Transverse colon (tissue), 4 donors: ENCODE results near the gene INCA1. TPM values are rescaled to one million over a fixed set of nuclear protein-coding genes. Genes with fewer than 3 reads are reported as not detected.

ENCODE experiments used
- DNase-seq: peaks from one replicate; pipeline ENCODE4 v3.0.0-alpha.2; 2019
- H3K27ac ChIP-seq, 4 donors: fragments of 200-600 bp; sonication (generic); 2 replicates each; pipeline ENCODE4 v1.5.1; 2016 to 2018; ENCODE audit warnings: inconsistent platforms in 4 of 4
- H3K27me3 ChIP-seq: fragments of 200-600 bp; sonication (generic); 2 replicates; pipeline ENCODE4 v1.5.1; 2017; ENCODE audit warnings: inconsistent platforms
- H3K36me3 ChIP-seq, 4 donors: fragments of 200-600 bp; sonication (generic); 2 replicates each; pipeline ENCODE4 v1.5.1; 2017 to 2019; ENCODE audit warnings: inconsistent platforms in 4 of 4
- H3K4me1 ChIP-seq, 4 donors: fragments of 200-600 bp; sonication (generic); 2 replicates each; pipeline ENCODE4 v1.5.1; 2017 to 2020; ENCODE audit warnings: inconsistent platforms in 4 of 4
- H3K4me3 ChIP-seq, 4 donors: fragments of 200-600 bp; sonication (generic); 1 replicate in 1 of 4; 2 replicates in 3 of 4; pipeline versions ENCODE4 v1.5.1 to v1.6.1; 2017 to 2019; ENCODE audit warnings: inconsistent platforms in 4 of 4
- H3K9me3 ChIP-seq, 2 donors: fragments of 200-600 bp; sonication (generic); 2 replicates each; pipeline ENCODE4 v1.5.1; 2017 to 2019; ENCODE audit warnings: inconsistent platforms in 2 of 2
- CTCF ChIP-seq, 5 experiments: fragments of 200-600 bp in 3 of 5; fragments of 450-650 bp in 2 of 5; sonication (generic) in 3 of 5; IDR thresholded peaks; 1 replicate in 2 of 5; 2 replicates in 3 of 5; pipeline ENCODE4 v1.5.1; 2016 to 2017; ENCODE audit warnings: antibody characterized with exemption in 5 of 5, inconsistent platforms in 3 of 5, mild to moderate bottlenecking in 2 of 5, moderate library complexity in 1 of 5
- EP300 ChIP-seq: sonication (generic); formaldehyde crosslinking; IDR thresholded peaks from one replicate; pipeline ENCODE4 v1.6.1; 2017; ENCODE audit warnings: antibody characterized with exemption, low read depth
- WGBS, 2 donors: methylation state at CpG; one replicate each; pipeline ENCODE4 v1.1.5; 2018; ENCODE audit warnings: low coverage in 1 of 2; 5-methylcytosine and 5-hydroxymethylcytosine counted together
- in situ Hi-C, 4 donors: fragments of 200-750 bp; cut with MboI; loops; one replicate each; pipeline versions ENCODE4 v1.15.0 to v1.15.1; 2017; ENCODE audit warnings: low sequenced_read_pairs in 3 of 4, low pct_ligation_motif_present in 1 of 4, low pct_unique_long_range_greater_than_20kb in 1 of 4
- intact Hi-C: fragments of 100-400 bp; cut with DNase I; formaldehyde crosslinking; loops from one replicate; pipeline ENCODE4 v1.15.1; 2023; ENCODE audit warnings: low total_unique reads
- small RNA-seq, 4 donors: library from RNA; depleted of rRNA; stranded (forward); fragments of <200 nt; gene quantifications; one replicate each; pipeline ENCODE3, GENCODE V24; 2016
- total RNA-seq, 4 donors: library from RNA; depleted of rRNA; stranded (reverse); fragments of >200 nt; gene quantifications; one replicate each; pipeline ENCODE4 v1.1.0, GENCODE V29; 2016

INCA1 gene
- total RNA-seq, 4 donors from 2014 or later, result 1.8 to 2.2 TPM; not detected in 2

- in situ Hi-C loops (no loop called here), intact Hi-C loops (loop anchor here (10.0 kb wide), 1 partner anchor 46 kb away; the partner anchor contains the start of gene CAMTA2)
- no peak for DNase-seq
- Histone ChIP-seq H3K4me1 (peaks cover 30 to 54% (median 32%) of the 10 kb centered on the region in 4 donors), H3K36me3 (peaks cover 0 to 14% (median 4%) of the 10 kb centered on the region in 4 donors), H3K4me3 (peak overlapping the region; percentile 74 to 87 (median 80)), H3K27ac (peak overlapping the region; percentile 96 to 97 (median 96)), H3K27me3 (no peaks in the 10 kb centered on the region), H3K9me3 (no peaks in the 10 kb centered on the region)
- TF ChIP-seq EP300 (no peak), CTCF (IDR thresholded peaks at IDR 0.05) (peak in 1 of 5 experiments; percentile 15)
- 51 to 82% methylated on average over 2 to 18 of the region's 19 CpGs for WGBS, 2 donors
These were observed 58.4 kb downstream of the INCA1 start for GRCh38 chr17:4938688-4939545.

Small RNA genes lying within 50 kb of the gene (small RNA-seq; reads per million reads assigned to genes)
- gene MIR6864 (0 to 0.18 (median 0) reads per million in 4 donors), gene MIR6865 (0 to 0.28 (median 0.06) reads per million in 4 donors)

Other genes starting within 250 kb of the INCA1 start
- 10 to 100 TPM in 3 of 4 donors, 1 to 10 TPM in 1; 5.2 to 42.6 (median 26.1) TPM for gene TM4SF5, start 225.6 kb downstream of the INCA1 start, total RNA-seq
- 1 to 10 TPM in 2 of 4 donors, under 1 TPM in 1, not detected in 1; 0.68 to 5.2 (median 1.9) TPM for gene VMO1, start 211.2 kb downstream of the INCA1 start, total RNA-seq
- gene GLTPD2, start 208.6 kb downstream of the INCA1 start, total RNA-seq, result 1 to 10 TPM in 1 of 4 donors, under 1 TPM in 1, not detected in 2; 0.41 to 1.7 TPM
- gene PSMB6, start 201.4 kb downstream of the INCA1 start, total RNA-seq, result 100 to 1,000 TPM in 2 of 4 donors, 10 to 100 TPM in 2; 34.0 to 111 (median 80.9) TPM
- gene PLD2, start 190.4 kb downstream of the INCA1 start, total RNA-seq, result 10 to 100 TPM; 13.9 to 81.9 (median 18.9) TPM
- gene MINK1, start 164.2 kb downstream of the INCA1 start, total RNA-seq, result 100 to 1,000 TPM; 128 to 406 (median 181) TPM
- gene C17orf107, start 98.0 kb downstream of the INCA1 start, total RNA-seq, result 1 to 10 TPM in 3 of 4 donors, not detected in 1; 1.8 to 3.2 (median 2.1) TPM
- gene CHRNE, start 94.4 kb downstream of the INCA1 start, total RNA-seq, result under 1 TPM in 1 of 4 donors, not detected in 3; 0.32 TPM
- gene GP1BA, start 65.2 kb downstream of the INCA1 start, total RNA-seq, result not detected
- 100 to 1,000 TPM in 1 of 4 donors, 10 to 100 TPM in 3; 62.4 to 120 (median 83.9) TPM for gene SLC25A11, start 57.5 kb downstream of the INCA1 start, total RNA-seq
- gene RNF167, start 57.3 kb downstream of the INCA1 start, total RNA-seq, result 100 to 1,000 TPM in 1 of 4 donors, 10 to 100 TPM in 3; 57.2 to 348 (median 73.7) TPM
- gene PFN1, start 49.0 kb downstream of the INCA1 start, total RNA-seq, result 1,000 to 10,000 TPM in 1 of 4 donors, 100 to 1,000 TPM in 3; 743 to 1,049 (median 945) TPM
- 100 to 1,000 TPM in 1 of 4 donors, 10 to 100 TPM in 1, 1 to 10 TPM in 2; 2.5 to 211 (median 12.9) TPM for gene ENO3, start 46.4 kb downstream of the INCA1 start, total RNA-seq
- 10 to 100 TPM in 3 of 4 donors, 1 to 10 TPM in 1; 8.2 to 64.7 (median 47.4) TPM for gene SPAG7, start 29.7 kb downstream of the INCA1 start, total RNA-seq
- gene CAMTA2, start 9.8 kb downstream of the INCA1 start, total RNA-seq, result 10 to 100 TPM; 35.9 to 71.8 (median 51.8) TPM
- 100 to 1,000 TPM; 106 to 125 (median 114) TPM for gene KIF1C, start 428 bp upstream of the INCA1 start, total RNA-seq
- 1 to 10 TPM in 3 of 4 donors, not detected in 1; 1.3 to 6.0 (median 3.4) TPM for gene SLC52A1, start 37.9 kb upstream of the INCA1 start, total RNA-seq
- gene ZFP3, start 80.9 kb upstream of the INCA1 start, total RNA-seq, result 10 to 100 TPM in 1 of 4 donors, 1 to 10 TPM in 3; 6.0 to 11.6 (median 8.6) TPM
- gene ZNF232, start 114.4 kb upstream of the INCA1 start, total RNA-seq, result 10 to 100 TPM in 2 of 4 donors, 1 to 10 TPM in 2; 6.8 to 69.6 (median 27.2) TPM
- gene USP6, start 118.5 kb upstream of the INCA1 start, total RNA-seq, result under 1 TPM in 2 of 4 donors, not detected in 2; under 0.01 to 0.82 TPM
- 10 to 100 TPM in 1 of 4 donors, 1 to 10 TPM in 3; 1.5 to 17.0 (median 4.5) TPM for gene ZNF594, start 194.3 kb upstream of the INCA1 start, total RNA-seq
- gene SCIMP, start 237.3 kb upstream of the INCA1 start, total RNA-seq, result 1 to 10 TPM in 2 of 4 donors, under 1 TPM in 1, not detected in 1; 0.82 to 9.1 (median 2.6) TPM